ENCODE data around the gene FFAR2.
"Not testable (repeated sequence)": the region's sequence is repeated elsewhere in the genome, so short reads cannot be mapped to it uniquely, and the experiment has no call there.

The FFAR2 gene

GRCh38 chr19:35458192-35458591 lies 10.1 kb downstream of the FFAR2 start:
- DNase-seq: no peak

GRCh38 chr19:35458731-35459391 lies 10.8 kb downstream of the FFAR2 start:
- DNase-seq: no peak

- DNase-seq: no peak
Observed at GRCh38 chr19:35459414-35460082, 11.5 kb downstream of the FFAR2 start.

DNA sequence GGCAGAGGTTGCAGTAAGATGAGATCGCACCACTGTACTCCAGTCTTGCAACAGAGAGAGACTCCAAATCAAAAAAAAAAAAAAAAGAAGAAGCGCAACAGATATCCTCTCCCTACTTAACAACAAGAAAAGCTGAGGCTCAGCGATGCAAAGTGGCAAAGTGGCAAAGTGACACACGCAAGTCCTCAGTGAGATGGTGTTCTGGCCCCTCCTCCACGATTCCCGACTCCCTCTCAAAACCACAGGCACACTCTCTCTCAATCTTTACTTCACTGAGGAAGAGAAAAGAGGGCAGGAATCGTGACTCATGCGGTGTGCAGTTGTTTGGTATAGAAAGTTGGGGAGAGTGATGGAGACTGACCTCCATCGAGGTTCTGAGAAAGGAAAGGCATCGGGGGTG lies 12.6 kb downstream of the FFAR2 start:
- DNase-seq: no peak

- no peak for DNase-seq
Observed at GRCh38 chr19:35461060-35461459, 13.0 kb downstream of the FFAR2 start.

- DNase-seq: not testable (repeated sequence)
Observed at GRCh38 chr19:35461788-35462187, 13.7 kb downstream of the FFAR2 start.

- DNase-seq: no peak
Observed at GRCh38 chr19:35462476-35462953, 14.5 kb downstream of the FFAR2 start.

- DNase-seq: not testable (repeated sequence)
Observed at GRCh38 chr19:35462956-35463355, 14.9 kb downstream of the FFAR2 start.

- DNase-seq: no peak
Observed at GRCh38 chr19:35466259-35466658, 18.2 kb downstream of the FFAR2 start.

GRCh38 chr19:35468637-35469036 lies 20.6 kb downstream of the FFAR2 start:
- peak; percentile 7 for DNase-seq

DNA sequence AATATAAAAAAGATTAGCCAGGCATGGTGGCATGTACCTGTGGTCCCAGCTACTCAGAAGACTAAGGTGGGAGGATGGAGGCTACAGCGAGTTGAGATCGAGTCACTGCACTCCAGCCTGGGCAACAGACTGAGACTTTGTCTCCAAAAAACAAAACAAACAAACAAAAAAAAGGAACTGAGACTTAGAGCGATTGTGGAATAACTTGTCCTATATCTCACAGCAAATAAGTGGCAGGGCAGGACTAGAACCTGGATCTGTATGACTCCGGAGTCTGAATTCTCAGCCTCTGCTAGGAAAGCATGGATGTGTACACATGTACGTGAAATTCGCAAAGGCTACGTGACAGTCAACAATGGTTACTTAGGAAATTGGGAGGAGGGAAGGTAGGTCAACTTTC lies 22.1 kb downstream of the FFAR2 start:
- DNase-seq: no peak

DNA sequence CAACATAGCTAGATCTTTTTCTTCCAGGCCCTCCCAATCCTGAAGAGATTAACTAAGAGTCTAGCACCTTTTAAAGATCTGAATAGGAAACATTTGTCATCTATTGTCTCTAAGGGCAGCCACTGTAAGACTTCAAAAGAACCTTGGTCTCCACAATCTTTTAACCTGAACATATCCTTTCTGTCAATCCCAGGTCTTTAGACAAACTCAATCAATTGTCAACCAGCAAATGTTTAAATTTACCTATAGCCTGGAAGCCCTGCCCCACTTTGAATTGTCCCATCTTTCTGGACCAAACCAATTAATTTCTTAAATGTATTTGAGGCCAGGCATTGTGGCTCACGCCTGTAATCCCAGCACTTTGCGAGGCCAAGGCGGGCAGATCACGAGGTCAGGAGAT lies 23.0 kb downstream of the FFAR2 start:
- not testable (repeated sequence) for DNase-seq

- no peak for DNase-seq
Observed at GRCh38 chr19:35471946-35472345, 23.9 kb downstream of the FFAR2 start.

DNA sequence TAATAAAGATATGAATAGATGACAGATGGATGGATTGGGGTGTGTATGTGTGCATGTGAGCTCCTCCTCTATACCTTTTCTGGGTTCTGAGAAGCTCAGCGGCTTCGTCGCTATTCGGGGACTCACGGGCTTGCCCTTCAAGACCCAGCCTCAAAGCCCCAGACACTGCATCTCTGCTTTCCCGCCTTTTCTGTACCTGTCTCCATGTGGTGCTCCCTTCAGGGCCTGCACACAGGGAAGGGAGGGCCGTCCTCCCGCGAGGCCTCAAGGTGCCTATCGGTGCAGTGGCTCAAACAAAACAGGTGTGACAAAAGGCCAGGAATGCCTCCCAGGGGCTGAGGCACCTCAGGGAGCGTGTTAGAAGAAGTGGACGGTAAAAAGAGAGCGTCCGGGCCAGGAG lies 26.0 kb downstream of the FFAR2 start:
- no peak for DNase-seq

DNA sequence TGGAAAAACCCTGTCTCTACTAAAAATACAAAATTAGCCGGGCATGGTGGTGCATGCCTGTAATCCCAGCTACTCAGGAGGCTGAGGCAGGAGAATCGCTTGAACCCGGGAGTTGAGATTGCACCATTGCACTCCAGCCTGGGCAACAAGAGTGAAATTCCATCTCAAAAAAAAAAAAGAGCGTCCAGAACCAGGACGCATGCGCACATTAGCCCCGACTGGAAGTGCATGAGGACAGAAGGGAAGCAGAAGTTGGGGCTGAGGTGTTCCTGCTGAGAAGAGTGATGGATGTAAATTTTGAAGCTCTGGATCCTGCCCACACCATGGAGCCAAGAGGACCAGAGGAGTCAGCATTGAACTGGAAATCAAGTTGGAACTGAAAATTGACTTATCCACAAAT lies 26.5 kb downstream of the FFAR2 start:
- not testable (repeated sequence) for DNase-seq

DNA sequence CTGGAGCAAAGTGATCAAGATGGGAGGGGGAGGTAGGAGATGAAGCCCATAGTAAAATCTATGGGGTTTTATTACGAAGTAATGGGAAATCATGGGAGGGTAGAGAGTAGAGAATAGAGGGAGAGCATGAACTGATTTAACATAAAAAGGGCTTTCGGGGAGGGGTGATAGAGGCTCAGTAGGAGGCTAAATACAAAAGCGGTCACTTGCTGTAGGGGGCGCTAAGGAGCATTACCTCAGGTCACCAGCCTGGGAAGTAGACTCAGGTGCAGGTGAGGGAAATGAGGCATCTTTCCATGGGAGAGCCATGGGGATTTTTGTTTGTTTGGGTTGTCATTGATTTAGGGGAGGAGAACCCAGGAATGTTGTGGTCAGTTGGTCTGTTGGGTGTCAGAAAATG lies 28.1 kb downstream of the FFAR2 start:
- no peak for DNase-seq

- DNase-seq: no peak
Observed at GRCh38 chr19:35478794-35479677, 31.0 kb downstream of the FFAR2 start.

GRCh38 chr19:35483089-35483488 lies 35.0 kb downstream of the FFAR2 start:
- DNase-seq: no peak

GRCh38 chr19:35484252-35485036 lies 36.4 kb downstream of the FFAR2 start:
- DNase-seq: no peak

GRCh38 chr19:35486268-35486708 lies 38.2 kb downstream of the FFAR2 start:
- DNase-seq: no peak

GRCh38 chr19:35487656-35488182 lies 39.7 kb downstream of the FFAR2 start:
- no peak for DNase-seq

DNA sequence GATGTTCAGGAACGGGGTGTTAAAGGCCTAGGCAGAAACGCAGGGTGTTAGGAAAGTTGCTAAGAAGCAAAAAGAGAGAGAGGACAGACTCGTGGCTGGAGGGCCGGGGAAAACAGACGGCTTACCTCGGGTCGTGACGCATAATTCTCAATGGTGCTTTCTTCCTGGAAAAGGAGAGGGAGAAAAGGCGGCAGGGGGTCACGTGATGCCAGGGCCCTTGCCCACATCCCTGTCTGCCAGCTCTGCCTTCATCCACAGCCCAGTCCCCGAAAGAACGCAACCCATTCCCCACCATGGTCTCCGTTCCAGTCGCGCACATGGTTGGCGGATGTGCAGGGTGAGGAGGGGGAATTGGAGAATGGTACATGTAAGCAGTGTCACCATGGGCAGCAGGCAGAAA lies 40.6 kb downstream of the FFAR2 start:
- DNase-seq: no peak
